Activated B cell treated with CpG ODN at 0.5 μM for 24 hours (primary cell): ENCODE results near the gene SCAMP2. TPM values are rescaled to one million over a fixed set of nuclear protein-coding genes. Genes with fewer than 3 reads are reported as not detected.

Experiments
- ATAC-seq: fragments of 200-7000 bp; cut with Tn5 transposase; one replicate; pipeline ENCODE4 v1.10.0; 2021; ENCODE audit warnings: low read depth, mild to moderate bottlenecking, moderate library complexity
- CTCF ChIA-PET: fragments of 350-600 bp; sonication (Branson Sonifier 250); formaldehyde crosslinking; loops from one replicate; lab custom pipeline; 2021; ENCODE audit warnings: antibody characterized with exemption; lab: Charles Lee
- POLR2A ChIA-PET: fragments of 350-600 bp; sonication (Branson Sonifier 250); formaldehyde crosslinking; loops from one replicate; lab custom pipeline; 2021; ENCODE audit warnings: antibody characterized with exemption; lab: Charles Lee
- DNase-seq: peaks from one replicate; pipeline ENCODE4 v3.0.0; 2022
- H3K27ac Mint-ChIP-seq: one replicate; pipeline ENCODE4 v1.8.0; 2020; ENCODE audit warnings: mixed read lengths
- H3K27me3 Mint-ChIP-seq: one replicate; pipeline ENCODE4 v1.8.0; 2021; ENCODE audit warnings: mixed read lengths
- H3K36me3 Mint-ChIP-seq: one replicate; pipeline ENCODE4 v1.8.0; 2021; ENCODE audit warnings: low read depth, mixed read lengths
- H3K4me1 Mint-ChIP-seq: one replicate; pipeline ENCODE4 v1.8.0; 2021; ENCODE audit warnings: mixed read lengths
- H3K4me3 Mint-ChIP-seq: one replicate; pipeline ENCODE4 v1.8.0; 2020; ENCODE audit warnings: mild to moderate bottlenecking, mixed read lengths
- H3K9me3 Mint-ChIP-seq: one replicate; pipeline ENCODE4 v1.8.0; 2020; ENCODE audit warnings: mixed read lengths
- intact Hi-C: fragments of 100-400 bp; cut with micrococcal nuclease; formaldehyde crosslinking; loops from one replicate; pipeline ENCODE4 v1.15.1; 2024
- total RNA-seq: library from RNA; stranded (reverse); gene quantifications from 2 replicates; pipeline ENCODE4 v1.2.3, GENCODE V29; 2022
- TF ChIP-seq, protein P1 (sequence below): fragments of 200-600 bp; IDR thresholded peaks from one replicate; pipeline ENCODE4 v1.8.0; 2022; ENCODE audit warnings: antibody characterized with exemption, mild to moderate bottlenecking

SCAMP2 gene
- total RNA-seq, 1 donor from 2014 or later, result 112 TPM

GRCh38 chr15:74817370-74817737 lies 55.8 kb downstream of the SCAMP2 start:
- Mint-ChIP-seq H3K4me3 (no peak overlapping the region), H3K9me3 (no peaks in the 10 kb centered on the region), H3K36me3 (no peaks in the 10 kb centered on the region), H3K4me1 (peaks cover 45% of the 10 kb centered on the region), H3K27me3 (no peaks in the 10 kb centered on the region), H3K27ac (no peak overlapping the region)
- ChIA-PET POLR2A (no interaction called here), CTCF (interaction anchor here (0.7 to 1.1 kb wide), 2 partner anchors 8 to 18 kb away, joined by 3 read pairs; no protein-coding TSS in a partner anchor)
- intact Hi-C loops, result no loop called here
- ATAC-seq (no peak), DNase-seq (no peak)
- TF ChIP-seq, protein P1, sequence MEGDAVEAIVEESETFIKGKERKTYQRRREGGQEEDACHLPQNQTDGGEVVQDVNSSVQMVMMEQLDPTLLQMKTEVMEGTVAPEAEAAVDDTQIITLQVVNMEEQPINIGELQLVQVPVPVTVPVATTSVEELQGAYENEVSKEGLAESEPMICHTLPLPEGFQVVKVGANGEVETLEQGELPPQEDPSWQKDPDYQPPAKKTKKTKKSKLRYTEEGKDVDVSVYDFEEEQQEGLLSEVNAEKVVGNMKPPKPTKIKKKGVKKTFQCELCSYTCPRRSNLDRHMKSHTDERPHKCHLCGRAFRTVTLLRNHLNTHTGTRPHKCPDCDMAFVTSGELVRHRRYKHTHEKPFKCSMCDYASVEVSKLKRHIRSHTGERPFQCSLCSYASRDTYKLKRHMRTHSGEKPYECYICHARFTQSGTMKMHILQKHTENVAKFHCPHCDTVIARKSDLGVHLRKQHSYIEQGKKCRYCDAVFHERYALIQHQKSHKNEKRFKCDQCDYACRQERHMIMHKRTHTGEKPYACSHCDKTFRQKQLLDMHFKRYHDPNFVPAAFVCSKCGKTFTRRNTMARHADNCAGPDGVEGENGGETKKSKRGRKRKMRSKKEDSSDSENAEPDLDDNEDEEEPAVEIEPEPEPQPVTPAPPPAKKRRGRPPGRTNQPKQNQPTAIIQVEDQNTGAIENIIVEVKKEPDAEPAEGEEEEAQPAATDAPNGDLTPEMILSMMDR, result no peak

DNA sequence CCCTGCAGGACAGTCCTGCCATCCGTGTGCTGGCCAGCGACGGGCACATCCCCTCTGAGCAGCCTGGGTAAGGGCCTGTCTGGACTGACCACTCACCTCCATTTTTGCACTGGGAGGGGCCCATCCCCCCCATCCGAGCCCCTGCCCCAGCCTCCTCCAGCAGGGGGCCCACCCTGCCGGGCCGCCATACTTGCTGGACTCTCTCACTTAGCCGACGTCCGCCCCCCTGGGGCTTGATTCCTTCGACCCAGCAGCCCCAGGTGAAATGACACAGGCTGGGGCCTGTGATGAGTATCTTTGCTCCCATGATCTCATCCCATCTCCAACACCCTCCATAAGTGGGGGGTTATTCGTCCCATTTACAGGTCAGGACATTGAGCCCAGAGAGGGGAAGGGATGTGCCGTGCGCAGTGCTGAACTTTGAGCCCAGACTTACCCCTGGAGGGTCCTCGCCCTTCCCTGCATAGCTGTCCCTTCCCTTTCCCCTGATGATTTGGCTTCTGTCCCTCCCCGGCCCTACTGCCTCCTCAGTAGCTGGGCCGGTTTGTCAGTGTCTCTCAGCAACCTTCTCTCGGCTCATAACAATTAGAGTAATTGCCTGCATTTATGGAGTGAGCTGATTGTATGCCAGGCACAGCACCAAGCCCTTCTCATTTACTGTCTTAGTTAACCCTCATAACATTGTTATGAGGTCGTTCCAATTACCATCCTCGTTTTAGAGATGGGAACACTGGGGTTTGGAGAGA lies 56.4 kb downstream of the SCAMP2 start:
- TF ChIP-seq, protein P1, result no peak
- POLR2A ChIA-PET, result no interaction called here
- Mint-ChIP-seq H3K27ac (no peak overlapping the region), H3K27me3 (no peaks in the 10 kb centered on the region), H3K9me3 (no peaks in the 10 kb centered on the region), H3K4me1 (peaks cover 39% of the 10 kb centered on the region), H3K4me3 (no peak overlapping the region), H3K36me3 (no peaks in the 10 kb centered on the region)
- intact Hi-C loops, result no loop called here
- ATAC-seq (no peak), DNase-seq (no peak)
- CTCF ChIA-PET, result interaction anchor here (1.1 kb wide), 1 partner anchor 17 kb away, joined by 3 read pairs; no protein-coding TSS in a partner anchor

- H3K36me3 Mint-ChIP-seq, result no peaks in the 10 kb centered on the region
- ChIA-PET POLR2A (no interaction called here), CTCF (no interaction called here)
- peaks cover 31% of the 10 kb centered on the region for H3K4me1 Mint-ChIP-seq
- no peak for ATAC-seq
- H3K4me3 Mint-ChIP-seq, result no peak overlapping the region
- TF ChIP-seq, protein P1, result no peak
- no peaks in the 10 kb centered on the region for H3K9me3 Mint-ChIP-seq
- DNase-seq, result no peak
- H3K27ac Mint-ChIP-seq, result no peak overlapping the region
- intact Hi-C loops, result no loop called here
- H3K27me3 Mint-ChIP-seq, result no peaks in the 10 kb centered on the region
Observed at GRCh38 chr15:74815961-74816360, 57.2 kb downstream of the SCAMP2 start.

GRCh38 chr15:74815121-74815934 lies 57.8 kb downstream of the SCAMP2 start:
- ChIA-PET POLR2A (interaction anchor here (1.0 kb wide), 1 partner anchor 11 kb away, joined by 3 read pairs; the partner anchor contains the start of gene CPLX3), CTCF (no interaction called here)
- Mint-ChIP-seq H3K36me3 (no peaks in the 10 kb centered on the region), H3K4me3 (no peak overlapping the region), H3K9me3 (no peaks in the 10 kb centered on the region), H3K27ac (no peak overlapping the region), H3K4me1 (peaks cover 25% of the 10 kb centered on the region), H3K27me3 (no peaks in the 10 kb centered on the region)
- ATAC-seq, result no peak
- no peak for DNase-seq
- TF ChIP-seq, protein P1, result no peak
- intact Hi-C loops, result no loop called here

GRCh38 chr15:74812533-74812932 lies 60.6 kb downstream of the SCAMP2 start, which contains the start of gene LMAN1L:
TSS of gene LMAN1L (plus strand) at chr15:74812835. CDS start at chr15:74812855, 20 bp downstream.
- no peak within 1 kb of the TSS for H3K27ac Mint-ChIP-seq
- H3K9me3 Mint-ChIP-seq, result no peaks in the 10 kb centered on the region
- peaks cover 24% of the 10 kb centered on the region for H3K4me1 Mint-ChIP-seq
- POLR2A ChIA-PET, result no interaction called here
- H3K36me3 Mint-ChIP-seq, result no peaks in the 10 kb centered on the region
- no peaks in the 10 kb centered on the region for H3K27me3 Mint-ChIP-seq
- TF ChIP-seq, protein P1, result no peak
- CTCF ChIA-PET, result no interaction called here
- intact Hi-C loops, result no loop called here
- DNase-seq, result no peak
- no peak within 1 kb of the TSS for H3K4me3 Mint-ChIP-seq
- ATAC-seq, result no peak
